AG09309 (cell line): ENCODE measurements around the gene PEX5L.

Experiments used
- DNase-seq: peaks from one replicate; pipeline ENCODE4 v3.0.0-alpha.2; 2010; ENCODE audit warnings: low read depth
- H3K4me3 ChIP-seq: 2 replicates; pipeline ENCODE4 v1.5.1; 2011; ENCODE audit warnings: mild to moderate bottlenecking, low read depth, low read length, moderate library complexity; ENCODE audit not compliant: control insufficient read depth
- CTCF ChIP-seq: IDR thresholded peaks from 2 replicates; pipeline ENCODE4 v1.5.1; 2011; ENCODE audit warnings: mild to moderate bottlenecking, low read depth, low read length, inconsistent platforms; ENCODE audit not compliant: insufficient read depth, control insufficient read depth; ENCODE audit errors: missing control alignments

Gene PEX5L

GRCh38 chr3:179806177-179806576 is 230.6 kb downstream of the PEX5L start:
- peak; percentile 16 for DNase-seq
- no peak for TF ChIP-seq CTCF
- H3K4me3 ChIP-seq = no peak overlapping the region

- DNase-seq = no peak
- no peak for TF ChIP-seq CTCF
- H3K4me3 ChIP-seq = no peak overlapping the region
These were observed 234.9 kb downstream of the PEX5L start for GRCh38 chr3:179801856-179802255.

- TF ChIP-seq CTCF = no peak
- no peak overlapping the region for H3K4me3 ChIP-seq
- DNase-seq = peak; percentile 97
These were observed 235.5 kb downstream of the PEX5L start for GRCh38 chr3:179801263-179801662.

- no peak overlapping the region for H3K4me3 ChIP-seq
- no peak for TF ChIP-seq CTCF
- DNase-seq = no peak
These were observed 239.5 kb downstream of the PEX5L start for GRCh38 chr3:179797192-179797591.

GRCh38 chr3:179796421-179796820 is 240.3 kb downstream of the PEX5L start:
- DNase-seq = no peak
- no peak overlapping the region for H3K4me3 ChIP-seq
- TF ChIP-seq CTCF = no peak

GRCh38 chr3:179794355-179794754 is 242.4 kb downstream of the PEX5L start:
- no peak for TF ChIP-seq CTCF
- DNase-seq = no peak

GRCh38 chr3:179791793-179792192 is 244.9 kb downstream of the PEX5L start:
- DNase-seq = no peak
- no peak for TF ChIP-seq CTCF
- no peak overlapping the region for H3K4me3 ChIP-seq

More at GRCh38 chr3:179794355-179794754, 242.4 kb downstream of the PEX5L start:
- H3K4me3 ChIP-seq = no peak overlapping the region
